K562 (cell line): Measurements from ENCODE around the gene PHKG1.

Experiments used
- CTCF ChIP-seq, 3 experiments: IDR thresholded peaks in 2 of 3; conservative IDR thresholded peaks in 1 of 3; 2 replicates each; pipeline ENCODE4 v1.5.1; 2011 to 2012; ENCODE audit warnings: low read length in 3 of 3, mild to moderate bottlenecking in 3 of 3, control low read depth in 2 of 3, improper control_type of control experiment in 1 of 3, inconsistent platforms in 1 of 3, low read depth in 1 of 3, mixed read lengths in 1 of 3, moderate library complexity in 1 of 3; ENCODE audit not compliant: insufficient read depth in 2 of 3
- ILF3 ChIP-seq: fragments of 450-650 bp; IDR thresholded peaks from 2 replicates; pipeline ENCODE4 v1.6.1; 2018; ENCODE audit warnings: antibody characterized with exemption, mild to moderate bottlenecking, moderate library complexity, borderline replicate concordance
- MED1 ChIP-seq: sonication (generic); formaldehyde crosslinking; IDR thresholded peaks from 2 replicates; pipeline ENCODE4 v1.8.1; 2023; ENCODE audit warnings: missing genetic modification reagents, borderline replicate concordance
- ZBTB33 ChIP-seq: sonication (generic); formaldehyde crosslinking; IDR thresholded peaks from 2 replicates; pipeline ENCODE4 v1.8.1; 2023; ENCODE audit warnings: mild to moderate bottlenecking, missing genetic modification reagents
- ZNF121 ChIP-seq: sonication (generic); formaldehyde crosslinking; conservative IDR thresholded peaks from 2 replicates; pipeline ENCODE4 v1.8.0; 2022; ENCODE audit warnings: missing genetic modification reagents
- ZNF384 ChIP-seq: IDR thresholded peaks from 2 replicates; pipeline ENCODE4 v1.6.1; 2012; ENCODE audit warnings: low read depth, low read length, improper control_type of control experiment

DNA sequence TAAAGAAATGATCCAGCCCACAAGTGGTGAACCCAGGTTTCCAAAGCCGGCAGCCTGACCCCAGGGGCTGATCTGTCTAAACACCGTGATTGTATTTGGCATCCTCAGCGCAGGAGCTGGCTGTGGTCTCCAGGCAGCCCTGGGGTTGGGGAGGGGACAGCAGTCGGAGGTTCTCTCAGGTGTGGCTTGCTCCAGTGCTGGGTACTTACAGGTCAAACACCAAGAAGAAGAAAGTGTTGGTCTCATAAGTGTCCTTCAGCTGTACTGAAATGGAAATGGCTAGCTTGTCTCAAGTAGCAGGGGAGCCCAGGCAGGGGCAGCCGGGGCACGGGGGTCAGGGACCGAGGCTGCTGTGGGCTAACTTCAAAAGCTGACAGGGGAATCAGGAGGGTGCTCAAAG lies 6.0 kb downstream of the PHKG1 start:
- TF ChIP-seq MED1 = no peak
- TF ChIP-seq ZNF384 = no peak
- no peak for TF ChIP-seq CTCF (IDR thresholded peaks at IDR 0.05 in 2 of 3, conservative IDR thresholded peaks at IDR 0.05 in 1 of 3; ENCODE audit: insufficient read depth in 2 of 3, low read depth in 1 of 3, low read length in 3 of 3)
- no peak for TF ChIP-seq ILF3
- TF ChIP-seq ZNF121 = no peak
- no peak for TF ChIP-seq ZBTB33
